Duodenal mucosa (tissue), 2 donors: ENCODE data around the gene MSX1.

Experiments
- H3K27ac ChIP-seq: one replicate; pipeline ENCODE4 v1.7.0; 2013; ENCODE audit warnings: low read depth, low read length
- H3K27me3 ChIP-seq, 2 donors: one replicate each; pipeline ENCODE4 v1.7.0; 2013; ENCODE audit warnings: low read length in 2 of 2, control low read depth in 1 of 2; ENCODE audit not compliant: insufficient read depth in 2 of 2, control insufficient read depth in 1 of 2
- H3K36me3 ChIP-seq, 2 donors: one replicate each; pipeline ENCODE4 v1.7.0; 2013; ENCODE audit warnings: low read length in 2 of 2, control low read depth in 1 of 2; ENCODE audit not compliant: insufficient read depth in 2 of 2, control insufficient read depth in 1 of 2
- H3K4me1 ChIP-seq, 2 donors: one replicate each; pipeline ENCODE4 v1.7.0; 2013; ENCODE audit warnings: low read length in 2 of 2, control low read depth in 1 of 2; ENCODE audit not compliant: insufficient read depth in 2 of 2, control insufficient read depth in 1 of 2
- H3K4me3 ChIP-seq, 2 donors: one replicate each; pipeline ENCODE4 v1.7.0; 2013; ENCODE audit warnings: low read length in 2 of 2, low read depth in 1 of 2
- H3K9ac ChIP-seq, 2 donors: one replicate each; pipeline ENCODE4 v1.7.0; 2013; ENCODE audit warnings: low read length in 2 of 2, low read depth in 1 of 2
- H3K9me3 ChIP-seq, 2 donors: one replicate each; pipeline ENCODE4 v1.7.0; 2013; ENCODE audit warnings: low read length in 2 of 2, control low read depth in 1 of 2; ENCODE audit not compliant: control insufficient read depth in 1 of 2

Gene MSX1

GRCh38 chr4:4870576-4871241 lies 11.2 kb downstream of the MSX1 start:
- no peak overlapping the region for H3K27ac ChIP-seq
- no peaks in the 10 kb centered on the region for H3K9me3 ChIP-seq
- H3K36me3 ChIP-seq: no peaks in the 10 kb centered on the region
- H3K4me3 ChIP-seq: no peak overlapping the region
- peaks cover 91 to 98% of the 10 kb centered on the region in 2 donors for H3K27me3 ChIP-seq
- H3K4me1 ChIP-seq: peaks cover 0 to 9% of the 10 kb centered on the region in 2 donors
- no peak overlapping the region for H3K9ac ChIP-seq

GRCh38 chr4:4871242-4871572 lies 11.7 kb downstream of the MSX1 start:
- Histone ChIP-seq H3K36me3 (no peaks in the 10 kb centered on the region), H3K4me1 (peaks cover 0 to 8% of the 10 kb centered on the region in 2 donors), H3K9me3 (no peaks in the 10 kb centered on the region), H3K27ac (no peak overlapping the region), H3K9ac (no peak overlapping the region), H3K27me3 (peaks cover 88 to 95% of the 10 kb centered on the region in 2 donors), H3K4me3 (no peak overlapping the region)

GRCh38 chr4:4871573-4872313 lies 12.3 kb downstream of the MSX1 start:
- H3K9me3 ChIP-seq: no peaks in the 10 kb centered on the region
- H3K36me3 ChIP-seq: no peaks in the 10 kb centered on the region
- H3K4me3 ChIP-seq: no peak overlapping the region
- H3K27me3 ChIP-seq: peaks cover 82 to 90% of the 10 kb centered on the region in 2 donors
- H3K27ac ChIP-seq: no peak overlapping the region
- H3K4me1 ChIP-seq: peaks cover 0 to 3% of the 10 kb centered on the region in 2 donors
- H3K9ac ChIP-seq: no peak overlapping the region

- Histone ChIP-seq H3K27me3 (peaks cover 79 to 83% of the 10 kb centered on the region in 2 donors), H3K36me3 (no peaks in the 10 kb centered on the region), H3K4me1 (no peaks in the 10 kb centered on the region), H3K9ac (no peak overlapping the region), H3K27ac (no peak overlapping the region), H3K4me3 (no peak overlapping the region), H3K9me3 (no peaks in the 10 kb centered on the region)
These were observed 12.9 kb downstream of the MSX1 start for GRCh38 chr4:4872314-4872903.

- H3K27me3 ChIP-seq: peaks cover 71 to 75% of the 10 kb centered on the region in 2 donors
These were observed 13.7 kb downstream of the MSX1 start for GRCh38 chr4:4873203-4873602.

GRCh38 chr4:4874254-4874653 lies 14.8 kb downstream of the MSX1 start:
- H3K4me1 ChIP-seq: no peaks in the 10 kb centered on the region
- no peak overlapping the region for H3K27ac ChIP-seq
- H3K4me3 ChIP-seq: no peak overlapping the region
- H3K9me3 ChIP-seq: no peaks in the 10 kb centered on the region
- H3K9ac ChIP-seq: no peak overlapping the region
- H3K36me3 ChIP-seq: no peaks in the 10 kb centered on the region
- H3K27me3 ChIP-seq: peaks cover 65 to 67% of the 10 kb centered on the region in 2 donors

More at GRCh38 chr4:4873203-4873602, 13.7 kb downstream of the MSX1 start:
- Histone ChIP-seq H3K9ac (no peak overlapping the region), H3K9me3 (no peaks in the 10 kb centered on the region), H3K4me1 (no peaks in the 10 kb centered on the region), H3K4me3 (no peak overlapping the region), H3K27ac (no peak overlapping the region), H3K36me3 (no peaks in the 10 kb centered on the region)

- Histone ChIP-seq H3K27me3 (peaks cover 56 to 58% of the 10 kb centered on the region in 2 donors), H3K27ac (no peak overlapping the region), H3K4me1 (no peaks in the 10 kb centered on the region), H3K9ac (no peak overlapping the region), H3K36me3 (no peaks in the 10 kb centered on the region), H3K9me3 (no peaks in the 10 kb centered on the region), H3K4me3 (no peak overlapping the region)
These were observed 15.7 kb downstream of the MSX1 start for GRCh38 chr4:4875147-4875546.

- no peaks in the 10 kb centered on the region for H3K4me1 ChIP-seq
- no peak overlapping the region for H3K27ac ChIP-seq
- no peaks in the 10 kb centered on the region for H3K9me3 ChIP-seq
- no peak overlapping the region for H3K4me3 ChIP-seq
- no peaks in the 10 kb centered on the region for H3K36me3 ChIP-seq
- no peak overlapping the region for H3K9ac ChIP-seq
- H3K27me3 ChIP-seq: peaks cover 51 to 54% of the 10 kb centered on the region in 2 donors
These were observed 16.1 kb downstream of the MSX1 start for GRCh38 chr4:4875611-4876010.

GRCh38 chr4:4876945-4877661 lies 17.6 kb downstream of the MSX1 start:
- H3K36me3 ChIP-seq: no peaks in the 10 kb centered on the region
- H3K4me1 ChIP-seq: no peaks in the 10 kb centered on the region
- no peak overlapping the region for H3K4me3 ChIP-seq
- H3K9ac ChIP-seq: no peak overlapping the region
- H3K9me3 ChIP-seq: no peaks in the 10 kb centered on the region
- H3K27ac ChIP-seq: no peak overlapping the region
- peaks cover 37 to 39% of the 10 kb centered on the region in 2 donors for H3K27me3 ChIP-seq

- peaks cover 4 to 7% of the 10 kb centered on the region in 2 donors for H3K27me3 ChIP-seq
- H3K36me3 ChIP-seq: no peaks in the 10 kb centered on the region
- no peaks in the 10 kb centered on the region for H3K9me3 ChIP-seq
- H3K4me3 ChIP-seq: no peak overlapping the region
- no peaks in the 10 kb centered on the region for H3K4me1 ChIP-seq
- no peak overlapping the region for H3K27ac ChIP-seq
- no peak overlapping the region for H3K9ac ChIP-seq
These were observed 21.0 kb downstream of the MSX1 start for GRCh38 chr4:4880492-4880891.
